H1 (cell line): ENCODE data around the gene CCL15. TPM values are rescaled to one million over a fixed set of nuclear protein-coding genes. Genes with fewer than 3 reads are reported as not detected.
"Not testable (repeated sequence)": the region's sequence is repeated elsewhere in the genome, so short reads cannot be mapped to it uniquely, and the experiment has no call there.

ENCODE experiments used
- CTCF ChIA-PET: fragments of 300-600 bp; sonication (Branson Sonifier 250); formaldehyde crosslinking; loops from one replicate; lab custom pipeline; 2021; ENCODE audit not compliant: partially characterized antibody; lab: Charles Lee
- POLR2A ChIA-PET: fragments of 300-600 bp; sonication (Branson Sonifier 250); formaldehyde crosslinking; loops from one replicate; lab custom pipeline; 2021; ENCODE audit warnings: inconsistent platforms; ENCODE audit not compliant: partially characterized antibody; lab: Charles Lee
- DNase-seq, 2 experiments: peaks; one replicate each; pipeline versions ENCODE4 v3.0.0 to v3.0.0-alpha.2; 2010 to 2022; ENCODE audit warnings: low spot score in 2 of 2, low read depth in 1 of 2, mixed read lengths in 1 of 2
- FAIRE-seq: peaks from 2 replicates; lab custom pipeline; 2011; peaks lifted over from hg19 to GRCh38; lab: Jason Lieb, UNC
- H2AFZ ChIP-seq: 2 replicates; pipeline ENCODE4 v1.8.1; 2012; ENCODE audit warnings: low read length, inconsistent platforms
- H2AK5ac ChIP-seq: 2 replicates; pipeline ENCODE4 v1.6.1; 2013; ENCODE audit warnings: low read depth, low read length
- H2BK120ac ChIP-seq: replicated peaks from 2 replicates; pipeline ENCODE3; 2013; ENCODE audit warnings: low read depth, low read length, inconsistent platforms
- H2BK12ac ChIP-seq: 2 replicates; pipeline ENCODE4 v1.6.1; 2013; ENCODE audit warnings: low read depth, low read length
- H2BK15ac ChIP-seq: 2 replicates; pipeline ENCODE4 v1.6.1; 2013; ENCODE audit warnings: low read length
- H2BK20ac ChIP-seq: 2 replicates; pipeline ENCODE4 v1.6.1; 2013; ENCODE audit warnings: low read length
- H2BK5ac ChIP-seq: 2 replicates; pipeline ENCODE4 v1.6.1; 2013; ENCODE audit warnings: low read depth, low read length
- H3K14ac ChIP-seq: 2 replicates; pipeline ENCODE4 v1.6.1; 2013; ENCODE audit warnings: inconsistent platforms; ENCODE audit not compliant: insufficient read length
- H3K18ac ChIP-seq: 2 replicates; pipeline ENCODE4 v1.6.1; 2013; ENCODE audit warnings: low read length; ENCODE audit errors: extremely low read depth
- H3K23ac ChIP-seq: 2 replicates; pipeline ENCODE4 v1.6.1; 2013; ENCODE audit warnings: inconsistent platforms; ENCODE audit not compliant: insufficient read length
- H3K23me2 ChIP-seq: 2 replicates; pipeline ENCODE4 v1.6.1; 2013; ENCODE audit warnings: low read depth, low read length
- H3K27ac ChIP-seq: 2 replicates; pipeline ENCODE4 v1.6.1; 2011; ENCODE audit warnings: low read depth, low read length, inconsistent platforms
- H3K27me3 ChIP-seq, 4 experiments: replicated peaks in 1 of 4; 1 replicate in 1 of 4; 2 replicates in 3 of 4; pipeline versions ENCODE4 v1.6.1 to v1.8.1; 2011 to 2013; ENCODE audit warnings: low read length in 3 of 4, mild to moderate bottlenecking in 3 of 4, inconsistent platforms in 2 of 4, mixed read lengths in 2 of 4, moderate library complexity in 1 of 4; ENCODE audit not compliant: control insufficient read depth in 3 of 4, insufficient read depth in 3 of 4; ENCODE audit errors: extremely low read depth in 1 of 4
- H3K36me3 ChIP-seq, 4 experiments: 2 replicates each; pipeline versions ENCODE4 v1.6.1 to v1.8.1; 2011 to 2013; ENCODE audit warnings: mild to moderate bottlenecking in 4 of 4, low read length in 3 of 4, moderate library complexity in 2 of 4, control low read depth in 1 of 4, inconsistent platforms in 1 of 4; ENCODE audit not compliant: insufficient read depth in 4 of 4, control insufficient read depth in 2 of 4
- H3K4ac ChIP-seq: replicated peaks from 2 replicates; pipeline ENCODE3; 2013; ENCODE audit warnings: low read length, low read depth, mixed read lengths, inconsistent platforms; ENCODE audit not compliant: insufficient read length
- H3K4me1 ChIP-seq, 4 experiments: replicated peaks in 1 of 4; 1 replicate in 1 of 4; 2 replicates in 3 of 4; pipeline versions ENCODE4 v1.6.1 to v1.8.1; 2011 to 2013; ENCODE audit warnings: low read length in 3 of 4, inconsistent platforms in 2 of 4, mixed read lengths in 1 of 4; ENCODE audit not compliant: insufficient read depth in 4 of 4, control insufficient read depth in 3 of 4
- H3K4me2 ChIP-seq, 2 experiments: 2 replicates each; pipeline versions ENCODE4 v1.6.1 to v1.8.1; 2011 to 2013; ENCODE audit warnings: low read depth in 2 of 2, low read length in 2 of 2, control low read depth in 1 of 2, inconsistent platforms in 1 of 2, mild to moderate bottlenecking in 1 of 2; ENCODE audit not compliant: insufficient read depth in 1 of 2
- H3K4me3 ChIP-seq, 4 experiments: fragments of 200-600, 300-600 bp in 1 of 4; sonication (generic), shearing (Covaris generic), sonication (Bioruptor Twin) in 1 of 4; 2 replicates each; pipeline versions ENCODE4 v1.5.1 to v1.8.1; 2011 to 2016; ENCODE audit warnings: low read length in 4 of 4, low read depth in 3 of 4, control low read depth in 2 of 4, inconsistent platforms in 2 of 4, mild to moderate bottlenecking in 2 of 4, mixed read lengths in 1 of 4, moderate library complexity in 1 of 4; ENCODE audit not compliant: insufficient read depth in 2 of 4; ENCODE audit errors: extremely low read depth in 1 of 4
- H3K56ac ChIP-seq: replicated peaks from 2 replicates; pipeline ENCODE3; 2013; ENCODE audit warnings: low read depth, mild to moderate bottlenecking, mixed read lengths, low read length, inconsistent platforms; ENCODE audit not compliant: insufficient read length
- H3K79me1 ChIP-seq: 2 replicates; pipeline ENCODE4 v1.6.1; 2013; ENCODE audit warnings: low read depth, low read length, control low read depth
- H3K79me2 ChIP-seq, 2 experiments: 2 replicates each; pipeline versions ENCODE4 v1.6.1 to v1.8.1; 2012 to 2013; ENCODE audit warnings: low read length in 2 of 2, mild to moderate bottlenecking in 2 of 2, inconsistent platforms in 1 of 2; ENCODE audit not compliant: insufficient read depth in 2 of 2, control insufficient read depth in 1 of 2
- H3K9ac ChIP-seq, 4 experiments: replicated peaks in 1 of 4; 1 replicate in 1 of 4; 2 replicates in 3 of 4; pipeline versions ENCODE4 v1.6.1 to v1.8.1; 2011 to 2013; ENCODE audit warnings: low read depth in 3 of 4, low read length in 3 of 4, control low read depth in 2 of 4, mild to moderate bottlenecking in 2 of 4, moderate library complexity in 2 of 4, inconsistent platforms in 1 of 4; ENCODE audit errors: extremely low read depth in 1 of 4
- H3K9me3 ChIP-seq, 2 experiments: 2 replicates each; pipeline versions ENCODE4 v1.6.1 to v1.8.1; 2012 to 2013; ENCODE audit warnings: mild to moderate bottlenecking in 2 of 2, moderate library complexity in 2 of 2, control low read depth in 1 of 2, inconsistent platforms in 1 of 2, low read depth in 1 of 2, low read length in 1 of 2, mixed read lengths in 1 of 2; ENCODE audit not compliant: insufficient read depth in 2 of 2
- H4K20me1 ChIP-seq, 2 experiments: replicated peaks in 1 of 2; 2 replicates each; pipeline versions ENCODE3 to v1.8.1; 2011 to 2013; ENCODE audit warnings: inconsistent platforms in 2 of 2, low read length in 2 of 2, mild to moderate bottlenecking in 1 of 2; ENCODE audit not compliant: insufficient read depth in 2 of 2, control insufficient read depth in 1 of 2
- H4K5ac ChIP-seq: 2 replicates; pipeline ENCODE4 v1.6.1; 2013; ENCODE audit warnings: low read length, low read depth, mixed read lengths, inconsistent platforms; ENCODE audit not compliant: insufficient read length
- H4K8ac ChIP-seq: 2 replicates; pipeline ENCODE4 v1.8.0; 2013; ENCODE audit warnings: mild to moderate bottlenecking, moderate library complexity, low read length, inconsistent platforms; ENCODE audit not compliant: insufficient read depth; ENCODE audit errors: extremely low read depth
- H4K91ac ChIP-seq: replicated peaks from 2 replicates; pipeline ENCODE3; 2013; ENCODE audit warnings: low read length, mixed read lengths, inconsistent platforms; ENCODE audit not compliant: insufficient read length
- BACH1 ChIP-seq: IDR thresholded peaks from 2 replicates; pipeline ENCODE4 v1.6.1; 2012; ENCODE audit warnings: low read length, improper control_type of control experiment
- CTBP2 ChIP-seq: IDR thresholded peaks from 2 replicates; pipeline ENCODE4 v1.7.0; 2011; ENCODE audit warnings: borderline replicate concordance, mild to moderate bottlenecking, moderate library complexity, mixed read lengths, low read length; ENCODE audit not compliant: insufficient read depth, insufficient read length
- GTF2F1 ChIP-seq: IDR thresholded peaks from 2 replicates; pipeline ENCODE4 v1.6.1; 2012; ENCODE audit warnings: low read depth, low read length, improper control_type of control experiment, borderline replicate concordance
- RNF2 ChIP-seq: fragments of 200-900, 300-1000 bp; sonication (generic); IDR thresholded peaks from 2 replicates; pipeline ENCODE4 v1.7.1; 2016; ENCODE audit warnings: borderline replicate concordance, low read depth, mild to moderate bottlenecking, antibody characterized with exemption, low read length; ENCODE audit not compliant: poor library complexity, severe bottlenecking; ENCODE audit errors: missing control alignments
- SIX5 ChIP-seq: IDR thresholded peaks from 2 replicates; pipeline ENCODE4 v1.6.1; 2011; ENCODE audit warnings: mild to moderate bottlenecking, low read depth, low read length
- SRF ChIP-seq: IDR thresholded peaks from 2 replicates; pipeline ENCODE4 v1.6.1; 2011; ENCODE audit warnings: mild to moderate bottlenecking, low read depth, low read length, moderate library complexity
- TEAD4 ChIP-seq: IDR thresholded peaks from 2 replicates; pipeline ENCODE4 v1.6.1; 2012; ENCODE audit warnings: low read depth, low read length, inconsistent platforms, mixed read lengths
- WGBS, 2 experiments: shearing (Covaris generic) in 1 of 2; methylation state at CpG; one replicate each; pipeline versions ENCODE4 v1.1.6 to v1.1.7; 2013 to 2015; ENCODE audit warnings: low lambda C conversion rate in 2 of 2, mixed read lengths in 2 of 2, inconsistent platforms in 1 of 2, low coverage in 1 of 2, missing lambda C conversion rate in 1 of 2; ENCODE audit not compliant: insufficient replicate concordance in 2 of 2, insufficient coverage in 1 of 2, insufficient read length in 1 of 2; ENCODE audit errors: extremely low coverage in 1 of 2, missing lambda C conversion rate in 1 of 2; 5-methylcytosine and 5-hydroxymethylcytosine counted together
- polyA plus RNA-seq, 7 experiments: library from polyadenylated mRNA; depleted of rRNA in 3 of 7; stranded (reverse) in 5 of 7; unstranded in 2 of 7; fragments of >200 nt in 5 of 7; fragments of 200-250 nt in 2 of 7; gene quantifications; 1 replicate in 5 of 7; 2 replicates in 1 of 7; 4 replicates in 1 of 7; pipeline versions ENCODE4 v1.2.1 to v1.2.3, GENCODE V29; 2011 to 2013; ENCODE audit warnings: missing spikeins in 2 of 7, mixed read lengths in 2 of 7
- total RNA-seq: library from RNA; stranded (reverse); fragmentation: NEBNext Ultra II Directional; extraction: Animal tissue kit (Norgen Biotek cat#: 25700); gene quantifications from 2 replicates; pipeline ENCODE4 v1.2.1, GENCODE V29; 2021
- TF ChIP-seq, protein P1 (sequence below): IDR thresholded peaks from 2 replicates; pipeline ENCODE4 v1.6.1; 2011; ENCODE audit warnings: low read length, improper control_type of control experiment

CCL15 gene
- total and polyA plus RNA-seq, 2 of the 8 experiments (the other 6 are each of a cell fraction or from before 2014, with no cell fraction given) = not detected

DNA sequence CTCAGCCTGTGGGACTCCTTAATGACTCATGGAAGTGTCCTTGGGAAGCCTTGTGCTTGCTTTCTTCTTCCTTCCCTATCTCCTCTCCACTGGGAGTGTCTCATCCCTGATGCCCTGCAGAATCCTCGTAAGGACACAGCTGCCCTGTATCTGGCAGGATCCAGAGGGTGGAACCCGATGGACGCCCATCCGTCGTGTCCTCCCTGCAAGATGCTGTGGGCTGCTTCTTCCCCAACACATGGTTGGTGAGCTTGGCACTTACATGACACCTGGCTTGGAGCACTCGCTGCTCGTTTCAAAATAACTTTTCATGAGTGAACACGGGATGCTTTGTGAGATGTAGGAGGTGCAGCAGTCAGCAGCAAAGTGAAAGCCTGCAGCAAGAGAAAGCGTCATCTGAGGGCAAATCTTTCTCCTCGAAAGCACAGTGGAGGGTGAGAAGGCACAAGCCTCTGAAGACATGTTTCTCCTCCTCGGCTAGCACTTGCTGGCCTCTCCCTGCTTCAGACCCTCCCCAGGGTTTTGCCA, 3.3 kb downstream of the CCL15 start (continued):
- TF ChIP-seq GTF2F1 = no peak
- no peak for TF ChIP-seq SRF
- no peak for TF ChIP-seq BACH1
- no peak for TF ChIP-seq TEAD4
- no peak for TF ChIP-seq SIX5
- no peak for TF ChIP-seq CTBP2
- no peak for TF ChIP-seq RNF2
- TF ChIP-seq, protein P1, sequence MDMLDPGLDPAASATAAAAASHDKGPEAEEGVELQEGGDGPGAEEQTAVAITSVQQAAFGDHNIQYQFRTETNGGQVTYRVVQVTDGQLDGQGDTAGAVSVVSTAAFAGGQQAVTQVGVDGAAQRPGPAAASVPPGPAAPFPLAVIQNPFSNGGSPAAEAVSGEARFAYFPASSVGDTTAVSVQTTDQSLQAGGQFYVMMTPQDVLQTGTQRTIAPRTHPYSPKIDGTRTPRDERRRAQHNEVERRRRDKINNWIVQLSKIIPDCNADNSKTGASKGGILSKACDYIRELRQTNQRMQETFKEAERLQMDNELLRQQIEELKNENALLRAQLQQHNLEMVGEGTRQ = no peak
- TF ChIP-seq, all 59 proteins: peak for 0

DNA sequence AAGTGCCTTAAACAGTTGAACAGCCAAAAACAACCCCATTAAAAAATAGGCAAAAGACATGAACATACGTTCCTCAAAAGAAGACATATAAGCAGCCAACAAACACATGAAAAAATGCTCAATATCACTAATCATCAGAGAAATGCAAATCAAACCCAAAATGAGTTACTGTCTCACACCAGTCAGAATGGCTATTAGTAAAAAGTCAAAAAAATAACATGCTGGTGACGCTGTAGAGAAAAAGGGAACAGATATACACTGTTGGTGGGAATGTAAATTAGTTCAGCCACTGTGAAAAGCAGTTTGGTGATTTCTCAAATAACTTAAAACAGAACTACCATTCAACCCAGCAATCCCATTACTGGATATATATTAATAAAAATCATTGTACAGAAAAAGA, 6.0 kb downstream of the CCL15 start:
- FAIRE-seq, POLR2A ChIA-PET, H3K79me1 ChIP-seq, DNase-seq, H3K14ac ChIP-seq, H3K23me2 ChIP-seq, H3K9ac ChIP-seq, H2AK5ac ChIP-seq, H3K4me3 ChIP-seq, H2BK15ac ChIP-seq, H4K5ac ChIP-seq, H3K36me3 ChIP-seq, H2BK20ac ChIP-seq, H3K79me2 ChIP-seq, H3K9me3 ChIP-seq, H3K23ac ChIP-seq, H3K18ac ChIP-seq, H4K91ac ChIP-seq, H4K20me1 ChIP-seq, H3K4me1 ChIP-seq, H3K27ac ChIP-seq, H3K27me3 ChIP-seq, H2BK12ac ChIP-seq, H2BK120ac ChIP-seq, H2AFZ ChIP-seq, H3K4me2 ChIP-seq, CTCF ChIA-PET, H4K8ac ChIP-seq, H3K4ac ChIP-seq, H2BK5ac ChIP-seq, H3K56ac ChIP-seq: not testable (repeated sequence)
- 76% methylated on average over 2 of the region's 2 CpGs; no CpG with 5 or more reads in 1 of the 2 experiments for WGBS, 2 experiments
